IMR-90 (cell line): ENCODE measurements around the gene DTD1. TPM values are rescaled to one million over a fixed set of nuclear protein-coding genes. Genes with fewer than 3 reads are reported as not detected.

Experiments used
- ATAC-seq: fragments of 200-7000 bp; cut with Tn5 transposase; 2 replicates; pipeline ENCODE4 v1.9.1; 2020; ENCODE audit warnings: low read depth, mild to moderate bottlenecking, moderate library complexity
- BruUV-seq: library from RNA; stranded (reverse); fragments of 400-500 nt; replicated peaks from 2 replicates; lab custom pipeline; 2021; lab: Mats Ljungman, UMichigan
- CTCF ChIA-PET: fragments of 300-600 bp; formaldehyde crosslinking; extraction: SDS; loops from one replicate; lab custom pipeline; 2021; ENCODE audit warnings: antibody characterized with exemption; lab: Yijun Ruan, JAX
- POLR2A ChIA-PET: fragments of 300-600 bp; sonication (Branson Sonifier 250); formaldehyde crosslinking; loops from one replicate; lab custom pipeline; 2022; ENCODE audit warnings: antibody characterized with exemption; ENCODE audit not compliant: unreplicated experiment; lab: Charles Lee
- DNase-seq: peaks from one replicate; pipeline ENCODE4 v3.0.0; 2013
- H2AFZ ChIP-seq: replicated peaks from 2 replicates; pipeline ENCODE3; 2013; ENCODE audit warnings: low read length, mild to moderate bottlenecking; ENCODE audit not compliant: poor library complexity
- H2AK5ac ChIP-seq: 2 replicates; pipeline ENCODE4 v1.6.1; 2013; ENCODE audit warnings: low read depth, low read length, inconsistent platforms
- H2AK9ac ChIP-seq: replicated peaks from 2 replicates; pipeline ENCODE3; 2013; ENCODE audit warnings: mild to moderate bottlenecking, low read depth, low read length, moderate library complexity; ENCODE audit not compliant: poor library complexity
- H2BK120ac ChIP-seq: 2 replicates; pipeline ENCODE4 v1.6.1; 2013; ENCODE audit warnings: low read depth, low read length, inconsistent platforms
- H2BK15ac ChIP-seq: 3 replicates; pipeline ENCODE4 v1.6.1; 2013; ENCODE audit warnings: low read depth, low read length, inconsistent platforms
- H2BK20ac ChIP-seq: 2 replicates; pipeline ENCODE4 v1.6.1; 2013; ENCODE audit warnings: low read depth, mild to moderate bottlenecking, inconsistent platforms, low read length, moderate library complexity
- H2BK5ac ChIP-seq: 2 replicates; pipeline ENCODE4 v1.6.1; 2013; ENCODE audit warnings: mild to moderate bottlenecking, low read depth, low read length, inconsistent platforms; ENCODE audit not compliant: poor library complexity, severe bottlenecking
- H3K14ac ChIP-seq: replicated peaks from 2 replicates; pipeline ENCODE4 v1.6.1; 2013; ENCODE audit warnings: low read depth, low read length, inconsistent platforms
- H3K18ac ChIP-seq: 2 replicates; pipeline ENCODE4 v1.6.1; 2013; ENCODE audit warnings: low read depth, low read length, control low read depth
- H3K23ac ChIP-seq: 2 replicates; pipeline ENCODE4 v1.6.1; 2013; ENCODE audit warnings: low read depth, low read length, inconsistent platforms
- H3K27ac ChIP-seq: 2 replicates; pipeline ENCODE4 v1.5.1; 2013; ENCODE audit warnings: mild to moderate bottlenecking, control low read depth, low read length; ENCODE audit not compliant: insufficient read depth
- H3K27me3 ChIP-seq: 2 replicates; pipeline ENCODE4 v1.6.1; 2013; ENCODE audit warnings: low read length; ENCODE audit not compliant: control insufficient read depth, insufficient read depth
- H3K36me3 ChIP-seq: 2 replicates; pipeline ENCODE4 v1.6.1; 2013; ENCODE audit warnings: low read length, mixed read lengths; ENCODE audit not compliant: control insufficient read depth, insufficient read depth
- H3K4ac ChIP-seq: 2 replicates; pipeline ENCODE4 v1.6.1; 2013; ENCODE audit warnings: low read depth, low read length, inconsistent platforms
- H3K4me1 ChIP-seq: 2 replicates; pipeline ENCODE4 v1.6.1; 2013; ENCODE audit warnings: low read length, mixed read lengths; ENCODE audit not compliant: control insufficient read depth, insufficient read depth
- H3K4me2 ChIP-seq: 2 replicates; pipeline ENCODE4 v1.6.1; 2013; ENCODE audit warnings: low read depth, mild to moderate bottlenecking, control low read depth, low read length, moderate library complexity
- H3K4me3 ChIP-seq: 2 replicates; pipeline ENCODE4 v1.5.1; 2013; ENCODE audit warnings: low read depth, mild to moderate bottlenecking, control low read depth, low read length, moderate library complexity; ENCODE audit not compliant: insufficient read depth
- H3K56ac ChIP-seq: 2 replicates; pipeline ENCODE4 v1.6.1; 2013; ENCODE audit warnings: low read length, inconsistent platforms; ENCODE audit not compliant: insufficient read depth; ENCODE audit errors: extremely low read depth
- H3K79me1 ChIP-seq, 2 experiments: 2 replicates each; pipeline ENCODE4 v1.6.1; 2013; ENCODE audit warnings: low read length in 2 of 2, inconsistent platforms in 1 of 2, low read depth in 1 of 2
- H3K9ac ChIP-seq: 2 replicates; pipeline ENCODE4 v1.6.1; 2013; ENCODE audit warnings: low read depth, low read length, control low read depth
- H3K9me1 ChIP-seq: 2 replicates; pipeline ENCODE4 v1.6.1; 2013; ENCODE audit warnings: low read length, inconsistent platforms; ENCODE audit not compliant: insufficient read depth
- H3K9me3 ChIP-seq: 2 replicates; pipeline ENCODE4 v1.6.1; 2013; ENCODE audit warnings: low read length; ENCODE audit not compliant: control insufficient read depth, insufficient read depth
- H4K20me1 ChIP-seq: 2 replicates; pipeline ENCODE4 v1.6.1; 2013; ENCODE audit warnings: low read length, inconsistent platforms; ENCODE audit not compliant: insufficient read depth
- H4K5ac ChIP-seq: 2 replicates; pipeline ENCODE4 v1.6.1; 2013; ENCODE audit warnings: mild to moderate bottlenecking, low read depth, low read length, control low read depth
- H4K8ac ChIP-seq, 2 experiments: 2 replicates each; pipeline ENCODE4 v1.6.1; 2013; ENCODE audit warnings: low read depth in 2 of 2, low read length in 2 of 2, control low read depth in 1 of 2, inconsistent platforms in 1 of 2
- H4K91ac ChIP-seq: 2 replicates; pipeline ENCODE4 v1.6.1; 2013; ENCODE audit warnings: low read depth, low read length, inconsistent platforms; ENCODE audit not compliant: insufficient read depth
- BHLHE40 ChIP-seq: fragments of 150-350 bp; IDR thresholded peaks from 2 replicates; pipeline ENCODE4 v1.6.1; 2016; ENCODE audit warnings: mild to moderate bottlenecking, low read depth, low read length
- CEBPB ChIP-seq: IDR thresholded peaks from 2 replicates; pipeline ENCODE4 v1.6.1; 2012; ENCODE audit warnings: low read depth, low read length, improper control_type of control experiment
- CHD1 ChIP-seq: IDR thresholded peaks from 2 replicates; pipeline ENCODE4 v1.6.1; 2012; ENCODE audit warnings: low read depth, low read length, improper control_type of control experiment
- FOS ChIP-seq: fragments of 150-350 bp; IDR thresholded peaks from 2 replicates; pipeline ENCODE4 v1.6.1; 2016; ENCODE audit warnings: low read depth, low read length
- MAFK ChIP-seq: IDR thresholded peaks from 2 replicates; pipeline ENCODE4 v1.6.1; 2012; ENCODE audit warnings: low read depth, low read length, improper control_type of control experiment
- MAZ ChIP-seq: IDR thresholded peaks from 2 replicates; pipeline ENCODE4 v1.6.1; 2012; ENCODE audit warnings: low read depth, mild to moderate bottlenecking, low read length, improper control_type of control experiment, moderate library complexity, borderline replicate concordance
- MXI1 ChIP-seq: IDR thresholded peaks from 2 replicates; pipeline ENCODE4 v1.6.1; 2012; ENCODE audit warnings: low read depth, mild to moderate bottlenecking, low read length, moderate library complexity, borderline replicate concordance
- NFE2L2 ChIP-seq: fragments of 150-350 bp; IDR thresholded peaks from 2 replicates; pipeline ENCODE4 v1.6.1; 2016; ENCODE audit warnings: low read depth, mild to moderate bottlenecking, low read length
- POLR2A ChIP-seq: IDR thresholded peaks from 2 replicates; pipeline ENCODE4 v1.6.1; 2012; ENCODE audit warnings: mild to moderate bottlenecking, low read depth, low read length
- RAD21 ChIP-seq: IDR thresholded peaks from 2 replicates; pipeline ENCODE4 v1.6.1; 2012; ENCODE audit warnings: low read length, improper control_type of control experiment
- RCOR1 ChIP-seq: IDR thresholded peaks from 2 replicates; pipeline ENCODE4 v1.6.1; 2012; ENCODE audit warnings: mild to moderate bottlenecking, low read length, improper control_type of control experiment; ENCODE audit not compliant: insufficient replicate concordance
- RFX5 ChIP-seq: IDR thresholded peaks from 2 replicates; pipeline ENCODE4 v1.8.0; 2012; ENCODE audit warnings: low read depth, mild to moderate bottlenecking, low read length, moderate library complexity
- SMC3 ChIP-seq: fragments of 150-350 bp; IDR thresholded peaks from 2 replicates; pipeline ENCODE4 v1.6.1; 2016; ENCODE audit warnings: low read depth, mild to moderate bottlenecking, antibody characterized with exemption, low read length, moderate library complexity
- WGBS, 2 experiments: methylation state at CpG; one replicate each; pipeline versions ENCODE4 v1.1.5 to v1.1.7; 2013; ENCODE audit warnings: missing lambda C conversion rate in 2 of 2; ENCODE audit not compliant: insufficient read length in 1 of 2; ENCODE audit errors: extremely low coverage in 2 of 2; 5-methylcytosine and 5-hydroxymethylcytosine counted together
- dilution Hi-C: fragments of 300-500 bp; cut with HindIII; formaldehyde crosslinking; loops from one replicate; pipeline ENCODE4 v1.14.3; 2018; ENCODE audit warnings: low sequenced_read_pairs; ENCODE audit not compliant: unreplicated experiment
- in situ Hi-C: fragments of 300-500 bp; cut with MboI; formaldehyde crosslinking; loops from 3 replicates; pipeline ENCODE4 v1.14.3; 2019; ENCODE audit warnings: low sequenced_read_pairs, inconsistent platforms, mixed read lengths
- intact Hi-C: fragments of 100-400 bp; cut with micrococcal nuclease; formaldehyde crosslinking; loops from 2 replicates; pipeline ENCODE4 v1.10.0; 2022
- polyA plus RNA-seq, 3 experiments: library from polyadenylated mRNA; depleted of rRNA; stranded (reverse); fragments of >200 nt; gene quantifications; 2 replicates each; pipeline ENCODE4 v1.2.3, GENCODE V29; 2012; ENCODE audit warnings: low replicate concordance in 1 of 3
- total RNA-seq: library from RNA; depleted of rRNA; stranded (reverse); fragments of >200 nt; gene quantifications from 2 replicates; pipeline ENCODE4 v1.2.3, GENCODE V29; 2012
- TF ChIP-seq, protein P1 (sequence below): conservative IDR thresholded peaks from 2 replicates; pipeline ENCODE4 v1.5.1; 2012; ENCODE audit warnings: mild to moderate bottlenecking, low read depth, low read length, improper control_type of control experiment
- TF ChIP-seq, protein P2 (sequence below): fragments of 150-350 bp; IDR thresholded peaks from 2 replicates; pipeline ENCODE4 v1.6.1; 2017; ENCODE audit warnings: mild to moderate bottlenecking, antibody characterized with exemption, low read length, low read depth
- TF ChIP-seq, protein P3 (sequence below): fragments of 150-350 bp; IDR thresholded peaks from 2 replicates; pipeline ENCODE4 v1.6.1; 2016; ENCODE audit warnings: low read depth, mild to moderate bottlenecking, low read length, moderate library complexity, borderline replicate concordance

Gene DTD1
- total and polyA plus RNA-seq, 2 of the 4 experiments (the other 2 are of a cell fraction), result 73.1 to 101 TPM

DNA sequence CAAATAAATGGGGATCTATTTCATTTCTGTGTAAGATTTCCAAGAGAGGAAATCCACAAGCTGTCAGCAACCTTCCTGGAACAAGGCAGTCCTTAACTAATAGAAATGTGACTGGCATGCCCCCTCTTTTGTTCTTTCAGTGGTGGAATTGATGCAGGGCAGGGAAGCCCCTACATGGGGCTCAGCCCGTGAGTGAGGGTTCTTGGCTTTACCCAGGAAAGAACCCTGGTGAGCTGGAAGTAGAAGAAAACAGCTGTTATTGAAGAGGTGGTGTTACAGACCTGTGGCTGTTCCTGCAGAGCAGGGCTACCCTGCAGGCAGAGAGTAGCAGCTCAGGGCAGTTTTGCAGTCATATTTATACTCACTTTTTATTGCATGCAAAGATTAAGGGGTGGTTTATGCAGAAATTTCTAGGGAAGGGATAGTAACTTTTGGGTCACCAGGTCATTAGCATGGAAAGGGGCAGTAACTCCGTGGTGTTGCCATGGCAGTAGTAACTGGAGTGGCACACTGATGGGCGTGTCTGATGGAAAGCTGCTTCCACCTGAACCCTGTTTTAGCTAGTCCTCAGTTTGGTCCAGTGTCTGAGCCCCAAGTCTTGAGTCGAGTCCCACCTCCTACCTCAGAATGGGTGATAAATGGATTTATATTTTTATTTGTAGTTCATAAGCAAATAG lies 137.1 kb downstream of the DTD1 start:
- no TSS peak for BruUV-seq
- WGBS, 2 experiments, result 100% methylated on average over 1 of the region's 4 CpGs; no CpG with 5 or more reads in 1 of the 2 experiments

More for the DNA sequence above, 137.1 kb downstream of the DTD1 start:
- POLR2A ChIA-PET, result no interaction called here
- Histone ChIP-seq H3K36me3 (no peaks in the 10 kb centered on the region), H3K4me3 (no peak overlapping the region), H4K20me1 (no peaks in the 10 kb centered on the region), H2AFZ (no peak overlapping the region), H4K8ac (no peak overlapping the region), H3K4me1 (no peaks in the 10 kb centered on the region), H3K4me2 (no peak overlapping the region), H4K5ac (no peak overlapping the region), H2BK15ac (no peak overlapping the region), H2BK20ac (no peak overlapping the region), H3K4ac (no peak overlapping the region), H3K9me3 (no peaks in the 10 kb centered on the region; the same call in 1 of the 2 replicates), H3K27me3 (no peaks in the 10 kb centered on the region), H3K23ac (no peak overlapping the region), H3K9me1 (peaks cover 5% of the 10 kb centered on the region; the same call in 1 of the 2 replicates), H2BK120ac (no peak overlapping the region), H3K9ac (no peak overlapping the region), H3K56ac (no peak overlapping the region), H2AK9ac (no peak overlapping the region), H3K14ac (no peak overlapping the region), H3K18ac (no peak overlapping the region), H2AK5ac (no peak overlapping the region), H3K79me1 (peaks cover 6 to 15% of the 10 kb centered on the region in 2 experiments; a peak in 1 of 4 replicates), H2BK5ac (no peak overlapping the region), H3K27ac (no peak overlapping the region), H4K91ac (no peak overlapping the region)
- in situ Hi-C loops, result no loop called here
- dilution Hi-C loops, result no loop called here
- intact Hi-C loops, result no loop called here
- no peak for ATAC-seq
- TF ChIP-seq RFX5 (no peak), FOS (no peak), BHLHE40 (no peak), CEBPB (no peak), POLR2A (no peak), MXI1 (no peak), SMC3 (no peak), MAZ (no peak), MAFK (no peak), NFE2L2 (no peak), CHD1 (no peak), RCOR1 (no peak), RAD21 (no peak)
- TF ChIP-seq, protein P1, sequence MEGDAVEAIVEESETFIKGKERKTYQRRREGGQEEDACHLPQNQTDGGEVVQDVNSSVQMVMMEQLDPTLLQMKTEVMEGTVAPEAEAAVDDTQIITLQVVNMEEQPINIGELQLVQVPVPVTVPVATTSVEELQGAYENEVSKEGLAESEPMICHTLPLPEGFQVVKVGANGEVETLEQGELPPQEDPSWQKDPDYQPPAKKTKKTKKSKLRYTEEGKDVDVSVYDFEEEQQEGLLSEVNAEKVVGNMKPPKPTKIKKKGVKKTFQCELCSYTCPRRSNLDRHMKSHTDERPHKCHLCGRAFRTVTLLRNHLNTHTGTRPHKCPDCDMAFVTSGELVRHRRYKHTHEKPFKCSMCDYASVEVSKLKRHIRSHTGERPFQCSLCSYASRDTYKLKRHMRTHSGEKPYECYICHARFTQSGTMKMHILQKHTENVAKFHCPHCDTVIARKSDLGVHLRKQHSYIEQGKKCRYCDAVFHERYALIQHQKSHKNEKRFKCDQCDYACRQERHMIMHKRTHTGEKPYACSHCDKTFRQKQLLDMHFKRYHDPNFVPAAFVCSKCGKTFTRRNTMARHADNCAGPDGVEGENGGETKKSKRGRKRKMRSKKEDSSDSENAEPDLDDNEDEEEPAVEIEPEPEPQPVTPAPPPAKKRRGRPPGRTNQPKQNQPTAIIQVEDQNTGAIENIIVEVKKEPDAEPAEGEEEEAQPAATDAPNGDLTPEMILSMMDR, result no peak
- TF ChIP-seq, protein P2, sequence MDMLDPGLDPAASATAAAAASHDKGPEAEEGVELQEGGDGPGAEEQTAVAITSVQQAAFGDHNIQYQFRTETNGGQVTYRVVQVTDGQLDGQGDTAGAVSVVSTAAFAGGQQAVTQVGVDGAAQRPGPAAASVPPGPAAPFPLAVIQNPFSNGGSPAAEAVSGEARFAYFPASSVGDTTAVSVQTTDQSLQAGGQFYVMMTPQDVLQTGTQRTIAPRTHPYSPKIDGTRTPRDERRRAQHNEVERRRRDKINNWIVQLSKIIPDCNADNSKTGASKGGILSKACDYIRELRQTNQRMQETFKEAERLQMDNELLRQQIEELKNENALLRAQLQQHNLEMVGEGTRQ, result no peak
- TF ChIP-seq, protein P3, sequence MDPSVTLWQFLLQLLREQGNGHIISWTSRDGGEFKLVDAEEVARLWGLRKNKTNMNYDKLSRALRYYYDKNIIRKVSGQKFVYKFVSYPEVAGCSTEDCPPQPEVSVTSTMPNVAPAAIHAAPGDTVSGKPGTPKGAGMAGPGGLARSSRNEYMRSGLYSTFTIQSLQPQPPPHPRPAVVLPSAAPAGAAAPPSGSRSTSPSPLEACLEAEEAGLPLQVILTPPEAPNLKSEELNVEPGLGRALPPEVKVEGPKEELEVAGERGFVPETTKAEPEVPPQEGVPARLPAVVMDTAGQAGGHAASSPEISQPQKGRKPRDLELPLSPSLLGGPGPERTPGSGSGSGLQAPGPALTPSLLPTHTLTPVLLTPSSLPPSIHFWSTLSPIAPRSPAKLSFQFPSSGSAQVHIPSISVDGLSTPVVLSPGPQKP, result no peak
- no peak for DNase-seq
- CTCF ChIA-PET, result no interaction called here
